Prostate gland (tissue), 2 donors: ENCODE measurements around the gene CCDC14.
"Not testable (repeated sequence)": the region's sequence is repeated elsewhere in the genome, so short reads cannot be mapped to it uniquely, and the experiment has no call there.

Experiments used
- CTCF ChIP-seq, 4 experiments: fragments of 200-600 bp in 2 of 4; fragments of 450-650 bp in 2 of 4; sonication (generic) in 2 of 4; IDR thresholded peaks; 1 replicate in 3 of 4; 2 replicates in 1 of 4; pipeline ENCODE4 v1.5.1; 2016 to 2019; ENCODE audit warnings: antibody characterized with exemption in 4 of 4, mild to moderate bottlenecking in 2 of 4, moderate library complexity in 2 of 4
- POLR2A ChIP-seq: fragments of 450-650 bp; IDR thresholded peaks from one replicate; pipeline ENCODE4 v1.6.1; 2016; ENCODE audit warnings: antibody characterized with exemption, mild to moderate bottlenecking

GRCh38 chr3:123981317-123981716 lies 20.3 kb upstream of the CCDC14 start:
- not testable (repeated sequence) for TF ChIP-seq POLR2A; CTCF (IDR thresholded peaks at IDR 0.05)
